ENCODE data around the gene SLC39A2. TPM values are rescaled to one million over a fixed set of nuclear protein-coding genes. Genes with fewer than 3 reads are reported as not detected.

The SLC39A2 gene
- total RNA-seq, 1 experiment from 2014 or later, result not detected

DNA sequence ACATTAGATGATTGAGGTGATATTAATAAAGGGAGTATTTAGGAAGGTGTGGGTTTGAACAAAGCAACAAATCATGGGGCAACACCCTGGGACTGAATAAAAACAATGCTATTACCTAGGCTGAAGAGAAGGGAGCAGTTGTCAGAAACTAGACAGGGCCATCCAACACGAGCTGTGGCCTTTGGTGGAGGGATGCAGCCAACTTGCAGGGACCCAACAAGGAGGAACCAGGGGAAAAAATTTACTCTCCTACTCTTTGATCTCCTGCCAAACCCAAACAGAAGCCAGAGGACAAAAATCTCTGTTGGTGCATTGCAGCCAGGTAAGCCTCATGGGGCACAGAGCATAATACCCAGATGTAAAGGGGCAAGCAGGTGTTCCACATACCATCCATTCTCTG, 12.0 kb downstream of the SLC39A2 start:
- POLR2A ChIA-PET, result no interaction called here

More for the DNA sequence above, 12.0 kb downstream of the SLC39A2 start:
- peaks cover 0 to 5% of the 10 kb centered on the region in 2 experiments; a peak in 2 of 4 replicates for H3K4me1 ChIP-seq (ENCODE audit: control insufficient read depth in 1 of 2, insufficient read depth in 2 of 2, low read length in 2 of 2)
- H3K79me2 ChIP-seq (ENCODE audit: insufficient read depth, low read length), result no peaks in the 10 kb centered on the region
- CTCF ChIA-PET, result interaction anchor here (1.5 kb wide), 1 partner anchor 154 kb away, joined by 3 read pairs; no protein-coding TSS in a partner anchor
- no peaks in the 10 kb centered on the region for H3K36me3 ChIP-seq (ENCODE audit: control insufficient read depth in 1 of 2, insufficient read depth in 2 of 2, low read length in 2 of 2)
- H3K9ac ChIP-seq (ENCODE audit: low read length), result no peak overlapping the region
- H3K4me3 ChIP-seq (replicated peaks in 1 of 2; ENCODE audit: low read depth in 1 of 2, low read length in 2 of 2), result no peak overlapping the region
- no peaks in the 10 kb centered on the region for H3K9me2 ChIP-seq (ENCODE audit: insufficient read depth)
- no peak for TF ChIP-seq CEBPB (IDR thresholded peaks at IDR 0.05; ENCODE audit: low read depth)
- no peak for TF ChIP-seq FOSL1 (IDR thresholded peaks at IDR 0.05; ENCODE audit: low read depth)
- TF ChIP-seq, protein P1, sequence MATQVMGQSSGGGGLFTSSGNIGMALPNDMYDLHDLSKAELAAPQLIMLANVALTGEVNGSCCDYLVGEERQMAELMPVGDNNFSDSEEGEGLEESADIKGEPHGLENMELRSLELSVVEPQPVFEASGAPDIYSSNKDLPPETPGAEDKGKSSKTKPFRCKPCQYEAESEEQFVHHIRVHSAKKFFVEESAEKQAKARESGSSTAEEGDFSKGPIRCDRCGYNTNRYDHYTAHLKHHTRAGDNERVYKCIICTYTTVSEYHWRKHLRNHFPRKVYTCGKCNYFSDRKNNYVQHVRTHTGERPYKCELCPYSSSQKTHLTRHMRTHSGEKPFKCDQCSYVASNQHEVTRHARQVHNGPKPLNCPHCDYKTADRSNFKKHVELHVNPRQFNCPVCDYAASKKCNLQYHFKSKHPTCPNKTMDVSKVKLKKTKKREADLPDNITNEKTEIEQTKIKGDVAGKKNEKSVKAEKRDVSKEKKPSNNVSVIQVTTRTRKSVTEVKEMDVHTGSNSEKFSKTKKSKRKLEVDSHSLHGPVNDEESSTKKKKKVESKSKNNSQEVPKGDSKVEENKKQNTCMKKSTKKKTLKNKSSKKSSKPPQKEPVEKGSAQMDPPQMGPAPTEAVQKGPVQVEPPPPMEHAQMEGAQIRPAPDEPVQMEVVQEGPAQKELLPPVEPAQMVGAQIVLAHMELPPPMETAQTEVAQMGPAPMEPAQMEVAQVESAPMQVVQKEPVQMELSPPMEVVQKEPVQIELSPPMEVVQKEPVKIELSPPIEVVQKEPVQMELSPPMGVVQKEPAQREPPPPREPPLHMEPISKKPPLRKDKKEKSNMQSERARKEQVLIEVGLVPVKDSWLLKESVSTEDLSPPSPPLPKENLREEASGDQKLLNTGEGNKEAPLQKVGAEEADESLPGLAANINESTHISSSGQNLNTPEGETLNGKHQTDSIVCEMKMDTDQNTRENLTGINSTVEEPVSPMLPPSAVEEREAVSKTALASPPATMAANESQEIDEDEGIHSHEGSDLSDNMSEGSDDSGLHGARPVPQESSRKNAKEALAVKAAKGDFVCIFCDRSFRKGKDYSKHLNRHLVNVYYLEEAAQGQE (IDR thresholded peaks at IDR 0.05; ENCODE audit: low read depth), result no peak
- no peak for TF ChIP-seq POLR2AphosphoS5 (IDR thresholded peaks at IDR 0.05; ENCODE audit: low read depth, low read length)
- no peak for TF ChIP-seq POLR2A (IDR thresholded peaks at IDR 0.05; ENCODE audit: borderline replicate concordance, extremely low read depth, insufficient read depth, insufficient read length)
- no peak for TF ChIP-seq YY1 (IDR thresholded peaks at IDR 0.05; ENCODE audit: extremely low read depth, insufficient replicate concordance, low read depth, low read length)
- TF ChIP-seq SIN3A (IDR thresholded peaks at IDR 0.05; ENCODE audit: low read depth), result no peak
- TF ChIP-seq EZH2phosphoT487 (IDR thresholded peaks at IDR 0.05; ENCODE audit: borderline replicate concordance), result no peak
- no peak for TF ChIP-seq RAD21 (IDR thresholded peaks at IDR 0.05; ENCODE audit: low read depth)
- TF ChIP-seq SP1 (IDR thresholded peaks at IDR 0.05; ENCODE audit: low read depth), result no peak
- TF ChIP-seq ZNF274 (IDR thresholded peaks at IDR 0.05; ENCODE audit: low read depth, low read length), result no peak
- peaks cover 18% of the 10 kb centered on the region; the same call in 1 of the 2 replicates for H3K27me3 ChIP-seq (ENCODE audit: insufficient read depth, low read length)
- H3K4me2 ChIP-seq (ENCODE audit: low read length), result no peak overlapping the region
- no peak overlapping the region for H2AFZ ChIP-seq (ENCODE audit: low read depth, low read length, poor library complexity, severe bottlenecking)
- no TSS peak for BruUV-seq (replicated peaks)
- H3K27ac ChIP-seq (ENCODE audit: low read depth, low read length), result no peak overlapping the region
- RAD21 ChIA-PET (ENCODE audit: low non-redundant PET in 1 of 2, low total read pairs in 2 of 2, uncharacterized antibody in 2 of 2, unreplicated experiment in 2 of 2), result no interaction called here
- intact Hi-C loops (cut with micrococcal nuclease), result loop anchor here (10.0 kb wide), 1 partner anchor 544 kb away; no protein-coding TSS in a partner anchor
- ATAC-seq (no peak), DNase-seq (ENCODE audit: low read depth, low spot score) (no peak)
- no peaks in the 10 kb centered on the region for H4K20me1 ChIP-seq (ENCODE audit: insufficient read depth)
- H3K9me3 ChIP-seq (ENCODE audit: control insufficient read depth in 1 of 2, insufficient read depth in 1 of 2, low read depth in 1 of 2, low read length in 2 of 2), result no peaks in the 10 kb centered on the region
